HG03025 (cell line): Measurements from ENCODE around the gene HS3ST6.
A peak's percentile ranks its signal among the peaks of the same experiment; 100 is the strongest.
"Not testable (repeated sequence)": the region's sequence is repeated elsewhere in the genome, so short reads cannot be mapped to it uniquely, and the experiment has no call there.

Source experiments
- ATAC-seq: cut with Tn5 transposase; IDR thresholded peaks from one replicate; pipeline ENCODE4 v1.9.1; 2021; ENCODE audit warnings: mild to moderate bottlenecking, moderate library complexity; ENCODE audit not compliant: unreplicated experiment, low FRiP score

Gene HS3ST6

GRCh38 chr16:1918351-1919326 lies at the start of gene HS3ST6:
Gene HS3ST6 (minus strand): TSS chr16:1918415. CDS start chr16:1918323, 92 bp downstream.
- ATAC-seq: no peak

GRCh38 chr16:1966460-1966859 lies 48.2 kb upstream of the HS3ST6 start, which contains the start of gene RNF151:
Gene RNF151 (plus strand): TSS chr16:1966856. CDS start chr16:1966882, 26 bp downstream.
- no peak for ATAC-seq

DNA sequence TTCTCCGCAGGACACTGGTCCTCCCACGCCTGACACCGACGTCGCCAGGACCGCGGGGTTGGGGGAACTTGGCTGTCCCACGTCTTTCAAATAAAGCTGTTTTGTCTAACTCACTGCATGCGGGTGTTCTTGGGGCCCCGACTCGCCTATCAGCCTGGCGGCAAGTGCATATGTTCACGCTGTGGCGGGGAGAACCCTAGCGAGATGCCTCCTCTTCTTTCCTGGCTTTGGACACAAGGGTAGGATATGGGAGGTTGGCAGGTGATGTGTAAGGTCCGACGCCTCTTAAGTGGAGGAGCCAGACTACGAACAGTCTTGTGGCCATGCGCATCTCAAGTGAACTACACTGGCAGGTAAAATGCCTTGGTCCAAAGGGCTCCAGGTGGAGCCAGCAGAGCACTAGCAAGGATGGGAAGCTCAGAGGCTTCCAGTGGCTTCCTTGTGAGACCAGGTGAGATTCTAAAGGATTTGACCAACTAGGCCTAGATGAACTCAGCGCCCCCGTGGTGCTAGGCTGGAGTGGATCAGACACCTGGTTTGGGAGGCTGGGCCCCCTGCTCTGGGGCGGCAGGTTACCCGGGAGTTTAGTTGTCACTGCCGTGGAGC lies 47.3 kb upstream of the HS3ST6 start:
- no peak for ATAC-seq

DNA sequence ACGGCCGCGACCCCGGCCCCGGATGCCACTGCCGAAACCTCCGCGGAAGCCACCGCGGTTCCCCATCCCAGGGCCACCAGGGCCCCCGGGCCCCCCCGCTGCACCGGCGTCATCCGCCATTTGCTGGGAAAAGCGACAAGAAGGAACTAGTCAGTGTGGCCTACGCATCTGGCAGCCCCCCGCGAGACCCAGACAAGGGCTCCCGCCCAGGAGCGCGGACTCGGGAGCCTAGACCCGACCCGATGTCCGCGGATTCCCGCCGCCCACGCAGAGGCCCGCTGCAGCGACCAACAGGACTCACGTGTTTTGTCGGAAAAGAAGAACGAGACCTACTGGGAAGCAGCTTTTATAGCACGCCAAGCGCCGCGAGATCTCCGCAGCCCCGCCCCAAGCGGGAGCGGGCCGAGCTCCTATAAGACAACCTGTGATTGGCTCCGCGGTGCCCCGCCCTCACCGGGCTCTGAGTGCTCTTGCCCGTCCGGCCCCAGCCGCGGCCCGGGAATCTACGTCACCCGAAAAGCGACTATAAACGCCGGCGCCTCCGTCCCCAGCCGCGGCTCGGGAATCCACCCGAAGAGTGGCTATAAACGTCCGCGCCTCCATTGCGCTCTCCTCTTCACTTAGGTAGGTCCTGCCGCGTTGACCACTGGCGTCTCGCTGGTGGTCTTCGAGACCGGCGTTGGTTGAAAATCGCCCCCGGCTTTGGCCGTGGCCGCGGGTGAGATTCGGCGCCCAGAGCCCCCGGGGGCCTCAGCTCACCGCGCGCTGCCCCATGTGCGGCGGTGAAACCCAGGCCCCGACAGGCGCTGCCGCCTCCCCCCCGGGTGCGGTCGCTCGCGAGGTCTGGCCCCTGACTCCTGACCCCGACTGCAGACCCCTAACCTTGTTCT lies 46.5 kb upstream of the HS3ST6 start, which contains the start of gene RPS2:
RPS2 (minus strand) TSS at position 321 of the 890 bp plus-strand sequence; CDS start at position 120, 201 bp downstream.
- ATAC-seq: peak; percentile 67

DNA sequence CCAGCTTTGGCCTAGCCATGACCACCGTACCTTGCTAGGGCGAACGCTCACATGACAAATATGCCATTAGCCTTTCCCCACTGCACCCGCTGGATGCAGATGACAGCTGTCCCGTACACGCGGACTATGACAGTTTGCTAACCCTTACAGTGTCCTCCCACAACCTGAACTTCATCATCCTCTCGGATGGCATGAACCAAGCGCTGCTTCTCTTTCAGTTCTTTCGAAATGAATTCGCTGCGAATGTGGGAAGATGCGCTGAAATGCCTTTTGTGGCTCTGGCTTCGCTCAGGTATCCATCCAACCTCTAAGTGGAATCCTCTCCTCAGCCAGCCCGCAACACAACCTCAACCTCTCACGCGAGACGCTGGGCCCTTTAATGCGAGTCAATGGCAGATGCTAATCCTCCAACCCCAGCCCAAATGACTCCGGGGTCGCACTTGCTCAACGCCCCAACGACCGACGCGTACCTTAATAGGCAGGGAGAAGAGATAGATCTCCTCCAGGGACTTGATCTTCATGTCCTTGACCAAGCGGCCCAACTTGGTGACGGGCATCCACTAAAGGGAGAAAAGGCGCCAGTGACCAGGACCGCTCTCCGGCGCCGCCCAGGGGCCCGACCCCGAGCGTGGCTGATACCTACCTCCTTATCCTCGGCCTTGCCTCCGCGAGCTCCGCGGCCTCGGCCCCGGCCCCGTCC lies 45.7 kb upstream of the HS3ST6 start:
- ATAC-seq: no peak

- not testable (repeated sequence) for ATAC-seq
Observed at GRCh38 chr16:1962161-1963153, 44.2 kb upstream of the HS3ST6 start.

DNA sequence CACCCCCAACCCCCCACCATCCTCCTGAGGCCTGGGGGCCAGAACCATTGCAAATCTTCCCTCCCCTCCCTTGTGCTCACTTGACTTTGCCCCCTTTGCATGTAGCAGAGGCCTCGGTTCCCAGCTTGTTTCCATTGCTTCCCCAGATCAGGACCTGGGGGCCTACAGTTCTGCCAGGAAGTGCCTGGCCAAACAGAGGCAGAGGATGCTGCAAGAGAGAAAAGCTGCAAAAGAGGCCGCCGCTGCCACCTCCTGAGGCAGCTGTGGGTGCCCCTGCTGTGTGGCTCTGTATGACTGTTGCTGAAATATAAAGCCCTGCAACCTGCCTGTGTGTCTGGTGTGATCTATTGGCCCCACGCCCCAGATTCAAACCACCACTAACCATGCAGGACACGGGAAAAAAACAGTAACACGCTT lies 43.4 kb upstream of the HS3ST6 start:
- no peak for ATAC-seq

DNA sequence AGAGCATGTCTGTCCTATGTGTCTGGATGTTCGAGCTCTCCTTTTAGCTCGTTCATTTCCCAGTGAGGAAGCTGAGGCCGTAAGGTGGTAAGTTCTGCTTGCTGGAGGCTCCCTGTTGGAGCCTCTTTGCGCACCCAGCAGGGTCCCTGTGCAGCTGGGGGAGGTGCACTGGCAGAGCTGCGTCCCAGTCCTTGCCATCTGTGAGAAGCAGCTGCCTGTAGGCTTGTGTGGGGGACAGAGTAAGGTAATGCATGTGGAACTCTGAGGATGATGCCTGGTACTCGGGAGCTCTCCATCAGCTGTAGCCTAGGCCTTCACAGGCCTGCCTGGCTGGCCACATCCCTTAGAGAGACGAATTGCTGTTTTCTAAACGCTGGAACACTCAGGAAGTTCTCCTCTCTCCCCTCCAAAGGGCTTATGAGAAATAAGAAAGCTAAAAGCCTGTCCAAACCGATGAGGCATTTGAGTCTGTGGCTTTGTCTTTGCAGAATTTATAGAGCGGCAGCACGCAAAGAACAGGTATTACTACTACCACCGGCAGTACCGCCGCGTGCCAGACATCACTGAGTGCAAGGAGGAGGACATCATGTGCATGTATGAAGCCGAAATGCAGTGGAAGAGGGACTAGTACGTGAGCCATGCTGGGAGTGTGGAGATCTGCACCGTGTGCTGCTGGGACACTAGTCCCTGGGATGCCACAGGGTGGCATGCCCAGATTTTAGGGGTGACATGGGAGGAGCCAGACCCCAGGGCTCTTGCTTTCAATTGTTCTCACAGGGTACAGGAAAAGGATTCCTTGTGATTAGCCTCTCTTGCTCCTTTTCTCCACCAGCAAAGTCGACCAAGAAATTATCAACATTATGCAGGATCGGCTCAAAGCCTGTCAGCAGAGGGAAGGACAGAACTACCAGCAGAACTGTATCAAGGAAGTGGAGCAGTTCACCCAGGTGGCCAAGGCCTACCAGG lies 42.7 kb upstream of the HS3ST6 start:
- no peak for ATAC-seq

GRCh38 chr16:1959269-1960039 lies 41.2 kb upstream of the HS3ST6 start, which contains the start of gene NDUFB10:
Gene NDUFB10 (plus strand): TSS chr16:1959538. CDS start chr16:1959625, 87 bp downstream.
- peak; percentile 54 for ATAC-seq

DNA sequence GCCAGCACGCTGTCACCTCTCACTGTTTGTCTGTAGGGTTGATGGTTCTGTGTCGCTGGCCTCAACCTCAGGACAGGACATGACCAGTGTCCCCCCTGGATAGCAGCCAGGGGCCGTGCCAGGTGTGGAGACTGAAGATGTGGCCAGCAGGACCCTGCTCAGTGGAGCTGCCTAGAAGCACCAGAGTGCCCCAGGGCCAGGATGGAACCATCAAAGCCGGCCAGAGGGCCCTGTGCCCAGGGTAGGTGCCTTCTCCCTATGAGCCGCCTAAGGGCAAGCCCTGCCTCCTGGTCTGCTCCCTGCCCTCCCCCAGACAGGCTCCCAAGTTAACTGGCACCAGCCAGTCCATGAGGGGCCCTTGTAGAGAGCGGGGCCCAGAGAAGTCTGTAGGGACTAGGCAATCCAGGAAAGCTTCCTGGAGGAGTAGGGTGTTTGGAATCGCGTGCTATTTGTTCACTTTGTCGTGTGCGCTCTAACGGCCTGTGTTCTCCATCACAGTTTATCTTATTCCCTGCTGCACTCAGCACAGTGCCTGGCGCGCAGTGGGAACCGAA lies 40.6 kb upstream of the HS3ST6 start:
- ATAC-seq: no peak

DNA sequence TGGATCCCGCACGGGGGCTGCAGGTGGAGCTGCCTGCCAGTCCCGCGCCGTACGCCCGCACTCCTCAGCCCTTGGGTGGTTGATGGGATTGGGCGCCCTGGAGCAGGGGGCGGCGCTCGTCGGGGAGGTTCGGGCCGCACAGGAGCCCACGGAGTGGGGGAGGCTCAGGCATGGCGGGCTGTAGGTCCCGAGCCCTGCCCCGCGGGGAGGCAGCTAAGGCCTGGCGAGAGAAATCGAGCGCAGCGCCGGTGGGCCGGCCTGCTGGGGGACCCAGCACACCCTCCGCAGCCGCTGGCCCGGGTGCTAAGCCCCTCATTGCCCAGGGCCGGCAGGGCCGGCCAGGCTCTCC lies 39.9 kb upstream of the HS3ST6 start:
- not testable (repeated sequence) for ATAC-seq

DNA sequence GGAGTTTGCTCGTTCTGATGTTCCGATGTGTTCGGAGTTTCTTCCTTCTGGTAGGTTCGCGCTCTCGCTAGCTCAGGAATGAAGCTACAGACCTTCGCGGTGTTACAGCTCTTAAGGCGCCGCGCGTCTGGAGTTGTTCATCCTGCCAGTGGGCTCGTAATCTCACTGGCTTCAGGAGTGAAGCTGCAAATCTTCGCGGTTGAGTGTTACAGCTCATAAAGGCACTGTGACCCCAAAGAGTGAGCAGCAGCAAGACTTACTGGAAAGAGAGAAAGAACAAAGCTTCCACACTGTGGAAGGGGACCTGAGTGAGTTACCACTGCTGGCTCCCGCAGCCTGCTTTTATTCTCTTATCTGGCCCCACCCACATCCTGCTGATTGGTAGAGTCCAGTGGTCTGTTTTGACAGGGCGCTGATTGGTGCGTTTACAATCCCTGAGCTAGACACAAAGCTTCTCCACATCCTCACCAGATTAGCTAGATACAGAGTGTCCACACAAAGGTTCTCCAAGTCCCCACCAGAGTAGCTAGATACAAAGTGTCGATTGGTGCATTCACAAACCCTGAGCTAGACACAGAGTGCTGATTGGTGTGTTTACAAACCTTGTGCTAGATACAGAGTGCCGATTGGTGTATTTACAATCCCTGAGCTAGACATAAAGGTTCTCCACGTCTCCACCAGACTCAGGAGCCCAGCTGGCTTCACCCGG lies 39.4 kb upstream of the HS3ST6 start:
- ATAC-seq: not testable (repeated sequence)

GRCh38 chr16:1953734-1954133 lies 35.5 kb upstream of the HS3ST6 start:
- ATAC-seq: no peak

- ATAC-seq: no peak
Observed at GRCh38 chr16:1950559-1950958, 32.3 kb upstream of the HS3ST6 start.

GRCh38 chr16:1950047-1950446 lies 31.8 kb upstream of the HS3ST6 start:
- ATAC-seq: no peak

DNA sequence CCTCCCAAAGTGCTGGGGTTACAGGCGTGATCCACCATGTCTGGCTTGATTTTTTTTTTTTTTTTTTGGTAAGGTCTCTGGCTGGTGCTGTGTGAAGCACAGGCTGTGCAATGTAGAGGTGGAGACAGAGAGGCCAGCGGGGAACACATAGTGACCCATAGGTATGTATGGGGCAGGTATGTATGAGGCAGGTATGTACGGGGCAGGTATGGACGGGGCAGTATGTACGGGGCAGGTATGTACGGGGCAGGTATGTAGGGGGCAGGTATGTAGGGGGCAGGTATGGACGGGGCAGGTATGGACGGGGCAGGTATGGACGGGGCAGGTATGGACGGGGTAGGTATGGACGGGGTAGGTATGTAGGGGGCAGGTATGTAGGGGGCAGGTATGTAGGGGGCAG lies 31.3 kb upstream of the HS3ST6 start:
- no peak for ATAC-seq
